GM21825 (cell line): ENCODE data around the gene RRAGD.
"Not testable (repeated sequence)": the region's sequence is repeated elsewhere in the genome, so short reads cannot be mapped to it uniquely, and the experiment has no call there.

Experiments
- ATAC-seq: cut with Tn5 transposase; IDR thresholded peaks from one replicate; pipeline ENCODE4 v1.9.1; 2021; ENCODE audit warnings: mild to moderate bottlenecking, moderate library complexity; ENCODE audit not compliant: unreplicated experiment

RRAGD gene

GRCh38 chr6:89413006-89413400 is 930 bp upstream of the RRAGD start:
- ATAC-seq, result no peak

GRCh38 chr6:89411145-89412070 is 665 bp downstream of the RRAGD start:
- peak; percentile 38 for ATAC-seq

- ATAC-seq, result no peak
These were observed 1.3 kb downstream of the RRAGD start for GRCh38 chr6:89410788-89411144.

- no peak for ATAC-seq
These were observed 1.8 kb downstream of the RRAGD start for GRCh38 chr6:89410231-89410761.

GRCh38 chr6:89409461-89410035 is 2.5 kb downstream of the RRAGD start:
- no peak for ATAC-seq

- no peak for ATAC-seq
These were observed 5.9 kb downstream of the RRAGD start for GRCh38 chr6:89406141-89406540.

- ATAC-seq, result no peak
These were observed 7.6 kb downstream of the RRAGD start for GRCh38 chr6:89404512-89404911.

GRCh38 chr6:89402776-89403175 is 9.3 kb downstream of the RRAGD start:
- no peak for ATAC-seq

GRCh38 chr6:89400912-89401399 is 11.1 kb downstream of the RRAGD start:
- no peak for ATAC-seq

- ATAC-seq, result no peak
These were observed 12.0 kb downstream of the RRAGD start for GRCh38 chr6:89400050-89400449.

- ATAC-seq, result no peak
These were observed 13.1 kb downstream of the RRAGD start for GRCh38 chr6:89398762-89399525.

- not testable (repeated sequence) for ATAC-seq
These were observed 14.2 kb downstream of the RRAGD start for GRCh38 chr6:89397884-89398283.

- ATAC-seq, result no peak
These were observed 18.4 kb downstream of the RRAGD start for GRCh38 chr6:89393659-89394058.

- no peak for ATAC-seq
These were observed 19.2 kb downstream of the RRAGD start for GRCh38 chr6:89392823-89393222.

- no peak for ATAC-seq
These were observed 23.2 kb downstream of the RRAGD start for GRCh38 chr6:89388846-89389245.

- ATAC-seq, result peak; percentile 91
These were observed 24.4 kb downstream of the RRAGD start for GRCh38 chr6:89387516-89388201.

- peak; percentile 11 for ATAC-seq
These were observed 25.1 kb downstream of the RRAGD start for GRCh38 chr6:89386917-89387491.

GRCh38 chr6:89385846-89386245 is 26.2 kb downstream of the RRAGD start:
- ATAC-seq, result no peak

- peak; percentile 47 for ATAC-seq
These were observed 26.9 kb downstream of the RRAGD start for GRCh38 chr6:89385156-89385667.

- ATAC-seq, result no peak
These were observed 31.0 kb downstream of the RRAGD start for GRCh38 chr6:89381031-89381430.
